HEK293 (cell line): ENCODE results near the gene ARHGAP10.

Experiments used
- CTCF ChIP-seq: fragments of 450-650 bp; formaldehyde crosslinking; IDR thresholded peaks from 2 replicates; pipeline ENCODE4 v1.5.1; 2016; ENCODE audit warnings: missing biosample characterization, missing genetic modification characterization
- TCF7L2 ChIP-seq: IDR thresholded peaks from 2 replicates; pipeline ENCODE4 v1.6.1; 2011; ENCODE audit warnings: low read depth, mild to moderate bottlenecking, inconsistent platforms, low read length, moderate library complexity, borderline replicate concordance
- ZNF138 ChIP-seq: fragments of 450-650 bp; formaldehyde crosslinking; IDR thresholded peaks from 2 replicates; pipeline ENCODE4 v1.5.1; 2016; ENCODE audit warnings: missing biosample characterization, missing genetic modification characterization, borderline replicate concordance
- ZNF274 ChIP-seq, 2 experiments: fragments of 200-500 bp in 1 of 2; fragments of 450-650 bp in 1 of 2; sonication (Bioruptor generic) in 1 of 2; formaldehyde crosslinking in 1 of 2; IDR thresholded peaks; 2 replicates each; pipeline versions ENCODE4 v1.5.1 to v1.6.1; 2014 to 2016; ENCODE audit warnings: borderline replicate concordance in 1 of 2, inconsistent platforms in 1 of 2, low read length in 1 of 2, missing biosample characterization in 1 of 2, missing genetic modification characterization in 1 of 2
- ZNF362 ChIP-seq: fragments of 450-650 bp; formaldehyde crosslinking; IDR thresholded peaks from 2 replicates; pipeline ENCODE4 v1.5.1; 2016; ENCODE audit warnings: missing biosample characterization, missing genetic modification characterization
- ZNF366 ChIP-seq: fragments of 450-650 bp; formaldehyde crosslinking; conservative IDR thresholded peaks from 2 replicates; pipeline ENCODE4 v1.5.1; 2016; ENCODE audit warnings: missing biosample characterization, missing genetic modification characterization
- ZNF398 ChIP-seq: fragments of 450-650 bp; formaldehyde crosslinking; IDR thresholded peaks from 2 replicates; pipeline ENCODE4 v1.5.1; 2017; ENCODE audit warnings: missing biosample characterization, missing genetic modification characterization
- ZNF658 ChIP-seq: fragments of 450-650 bp; formaldehyde crosslinking; IDR thresholded peaks from 2 replicates; pipeline ENCODE4; 2016; ENCODE audit warnings: missing biosample characterization, missing genetic modification characterization
- TF ChIP-seq, protein P1 (sequence below): fragments of 450-650 bp; formaldehyde crosslinking; IDR thresholded peaks from 2 replicates; pipeline ENCODE4 v1.5.1; 2016; ENCODE audit warnings: missing biosample characterization, missing genetic modification characterization

DNA sequence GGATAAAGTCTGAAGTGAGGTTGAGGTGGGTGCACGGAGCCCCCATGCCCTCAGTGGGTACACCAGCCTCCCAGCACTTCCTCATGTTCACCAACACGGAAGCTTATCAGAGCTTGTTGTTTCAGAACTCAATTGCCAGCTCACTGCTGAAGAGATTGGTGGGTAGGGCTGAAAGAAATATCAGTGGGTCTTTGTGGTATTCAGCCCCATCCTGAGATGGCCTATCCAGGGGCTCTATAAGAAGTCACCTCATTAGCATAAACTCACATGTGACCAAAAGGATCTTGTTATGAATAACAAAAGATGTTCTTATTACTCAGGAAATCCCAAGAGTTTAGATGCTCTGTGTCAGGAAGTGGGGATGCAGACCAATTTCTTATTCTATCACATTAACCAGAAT is 177.3 kb downstream of the ARHGAP10 start:
- no peak for TF ChIP-seq TCF7L2
- TF ChIP-seq CTCF (tag by site-specific recombination), result no peak
- TF ChIP-seq, protein P1, sequence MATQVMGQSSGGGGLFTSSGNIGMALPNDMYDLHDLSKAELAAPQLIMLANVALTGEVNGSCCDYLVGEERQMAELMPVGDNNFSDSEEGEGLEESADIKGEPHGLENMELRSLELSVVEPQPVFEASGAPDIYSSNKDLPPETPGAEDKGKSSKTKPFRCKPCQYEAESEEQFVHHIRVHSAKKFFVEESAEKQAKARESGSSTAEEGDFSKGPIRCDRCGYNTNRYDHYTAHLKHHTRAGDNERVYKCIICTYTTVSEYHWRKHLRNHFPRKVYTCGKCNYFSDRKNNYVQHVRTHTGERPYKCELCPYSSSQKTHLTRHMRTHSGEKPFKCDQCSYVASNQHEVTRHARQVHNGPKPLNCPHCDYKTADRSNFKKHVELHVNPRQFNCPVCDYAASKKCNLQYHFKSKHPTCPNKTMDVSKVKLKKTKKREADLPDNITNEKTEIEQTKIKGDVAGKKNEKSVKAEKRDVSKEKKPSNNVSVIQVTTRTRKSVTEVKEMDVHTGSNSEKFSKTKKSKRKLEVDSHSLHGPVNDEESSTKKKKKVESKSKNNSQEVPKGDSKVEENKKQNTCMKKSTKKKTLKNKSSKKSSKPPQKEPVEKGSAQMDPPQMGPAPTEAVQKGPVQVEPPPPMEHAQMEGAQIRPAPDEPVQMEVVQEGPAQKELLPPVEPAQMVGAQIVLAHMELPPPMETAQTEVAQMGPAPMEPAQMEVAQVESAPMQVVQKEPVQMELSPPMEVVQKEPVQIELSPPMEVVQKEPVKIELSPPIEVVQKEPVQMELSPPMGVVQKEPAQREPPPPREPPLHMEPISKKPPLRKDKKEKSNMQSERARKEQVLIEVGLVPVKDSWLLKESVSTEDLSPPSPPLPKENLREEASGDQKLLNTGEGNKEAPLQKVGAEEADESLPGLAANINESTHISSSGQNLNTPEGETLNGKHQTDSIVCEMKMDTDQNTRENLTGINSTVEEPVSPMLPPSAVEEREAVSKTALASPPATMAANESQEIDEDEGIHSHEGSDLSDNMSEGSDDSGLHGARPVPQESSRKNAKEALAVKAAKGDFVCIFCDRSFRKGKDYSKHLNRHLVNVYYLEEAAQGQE (tag by site-specific recombination), result no peak
- no peak for TF ChIP-seq ZNF366
- TF ChIP-seq ZNF274 (IDR thresholded peaks at IDR 0.05; ENCODE audit: low read length), result no peak
- no peak for TF ChIP-seq ZNF274 (tag by site-specific recombination; IDR thresholded peaks at IDR 0.05; ENCODE audit: borderline replicate concordance)
- no peak for TF ChIP-seq ZNF398 (tag by site-specific recombination)
- no peak for TF ChIP-seq ZNF138
- no peak for TF ChIP-seq ZNF658 (tag by site-specific recombination)
- TF ChIP-seq ZNF362 (tag by site-specific recombination), result no peak
